HepG2 (cell line): ENCODE data around the gene FRMD8. TPM values are rescaled to one million over a fixed set of nuclear protein-coding genes. Genes with fewer than 3 reads are reported as not detected.

Experiments used
- CEBPG ChIP-seq: IDR thresholded peaks from 2 replicates; pipeline ENCODE4 v1.6.1; 2016
- CHCHD3 ChIP-seq: sonication (generic); formaldehyde crosslinking; IDR thresholded peaks from 2 replicates; pipeline ENCODE4 v1.8.0; 2022; ENCODE audit warnings: mild to moderate bottlenecking, missing genetic modification reagents, moderate library complexity
- FOXM1 ChIP-seq: sonication (generic); formaldehyde crosslinking; IDR thresholded peaks from 2 replicates; pipeline ENCODE4 v1.5.0; 2020; ENCODE audit warnings: missing genetic modification reagents
- HDAC6 ChIP-seq: fragments of 200-600 bp; sonication (generic); IDR thresholded peaks from 2 replicates; pipeline ENCODE4 v1.7.0; 2017; ENCODE audit warnings: mild to moderate bottlenecking, antibody characterized with exemption, low read length, low read depth
- HHEX ChIP-seq: IDR thresholded peaks from 2 replicates; pipeline ENCODE4 v1.6.1; 2016; ENCODE audit warnings: control low read depth
- HOXA3 ChIP-seq: sonication (generic); formaldehyde crosslinking; IDR thresholded peaks from 2 replicates; pipeline ENCODE4 v1.5.0; 2020; ENCODE audit warnings: missing genetic modification reagents
- IRX3 ChIP-seq: sonication (generic); formaldehyde crosslinking; IDR thresholded peaks from 2 replicates; pipeline ENCODE4 v1.8.1; 2023; ENCODE audit warnings: mild to moderate bottlenecking, low read depth, missing genetic modification reagents, borderline replicate concordance
- KDM1A ChIP-seq: IDR thresholded peaks from 2 replicates; pipeline ENCODE4 v1.6.1; 2016; ENCODE audit warnings: missing compliant biosample characterization
- MAFK ChIP-seq, 2 experiments: IDR thresholded peaks in 1 of 2; conservative IDR thresholded peaks in 1 of 2; 2 replicates each; pipeline ENCODE4 v1.6.1; 2011; ENCODE audit warnings: improper control_type of control experiment in 2 of 2, low read length in 2 of 2
- MED1 ChIP-seq: sonication (generic); formaldehyde crosslinking; IDR thresholded peaks from 2 replicates; pipeline ENCODE4 v1.4.0; 2020; ENCODE audit warnings: missing genetic modification reagents
- MED13 ChIP-seq: sonication (generic); formaldehyde crosslinking; IDR thresholded peaks from 2 replicates; pipeline ENCODE4 v1.5.0; 2020; ENCODE audit warnings: missing genetic modification reagents
- MED8 ChIP-seq: sonication (generic); formaldehyde crosslinking; IDR thresholded peaks from 2 replicates; pipeline ENCODE4 v1.8.1; 2023; ENCODE audit warnings: mild to moderate bottlenecking, missing genetic modification reagents; ENCODE audit not compliant: insufficient replicate concordance
- NR3C1 ChIP-seq: sonication (generic); formaldehyde crosslinking; IDR thresholded peaks from 2 replicates; pipeline ENCODE4 v1.4.0; 2020; ENCODE audit warnings: missing genetic modification reagents
- PAF1 ChIP-seq: IDR thresholded peaks from 2 replicates; pipeline ENCODE4 v1.6.1; 2016; ENCODE audit warnings: missing genetic modification reagents, missing compliant biosample characterization
- RFXAP ChIP-seq: sonication (generic); formaldehyde crosslinking; IDR thresholded peaks from 2 replicates; pipeline ENCODE4 v1.4.0; 2020; ENCODE audit warnings: missing genetic modification reagents, borderline replicate concordance
- SMYD3 ChIP-seq: sonication (generic); formaldehyde crosslinking; IDR thresholded peaks from 2 replicates; pipeline ENCODE4 v1.8.1; 2023; ENCODE audit warnings: mild to moderate bottlenecking, missing genetic modification reagents
- SRSF4 ChIP-seq: fragments of 200-400 bp; formaldehyde crosslinking; IDR thresholded peaks from one replicate; pipeline ENCODE4 v1.6.1; 2018; ENCODE audit warnings: mild to moderate bottlenecking, low read depth, low read length, moderate library complexity; ENCODE audit not compliant: poor library complexity, severe bottlenecking
- TARDBP ChIP-seq: sonication (generic); formaldehyde crosslinking; IDR thresholded peaks from 2 replicates; pipeline ENCODE4 v1.8.0; 2022; ENCODE audit warnings: mild to moderate bottlenecking, missing genetic modification reagents
- YEATS2 ChIP-seq: sonication (generic); formaldehyde crosslinking; IDR thresholded peaks from 2 replicates; pipeline ENCODE4 v1.4.0; 2020; ENCODE audit warnings: missing genetic modification reagents, borderline replicate concordance
- ZBTB1 ChIP-seq: sonication (generic); formaldehyde crosslinking; IDR thresholded peaks from 2 replicates; pipeline ENCODE4 v1.4.0; 2020; ENCODE audit warnings: missing genetic modification reagents, borderline replicate concordance
- ZBTB21 ChIP-seq: sonication (generic); formaldehyde crosslinking; IDR thresholded peaks from 2 replicates; pipeline ENCODE4 v1.4.0; 2020; ENCODE audit warnings: missing genetic modification reagents
- ZBTB7A ChIP-seq: sonication (generic); formaldehyde crosslinking; IDR thresholded peaks from 2 replicates; pipeline ENCODE4 v1.8.0; 2022; ENCODE audit warnings: mild to moderate bottlenecking, missing genetic modification reagents
- ZNF354B ChIP-seq: sonication (generic); formaldehyde crosslinking; IDR thresholded peaks from 2 replicates; pipeline ENCODE4 v1.8.0; 2022; ENCODE audit warnings: mild to moderate bottlenecking, missing genetic modification reagents
- ZNF468 ChIP-seq: sonication (generic); formaldehyde crosslinking; IDR thresholded peaks from 2 replicates; pipeline ENCODE4 v1.8.0; 2022; ENCODE audit warnings: mild to moderate bottlenecking, moderate library complexity, missing genetic modification reagents
- polyA plus RNA-seq, 8 experiments: library from polyadenylated mRNA; depleted of rRNA in 3 of 8; stranded (reverse) in 7 of 8; unstranded in 1 of 8; fragments of >200 nt; fragmentation: Illumina TruSeq in 4 of 8; extraction: Trizol in 4 of 8; gene quantifications; 2 replicates each; pipeline versions ENCODE4 v1.2.1 to v1.2.3, GENCODE V29; 2011 to 2016; ENCODE audit warnings: low read depth in 4 of 8, missing spikeins in 1 of 8, mixed read lengths in 1 of 8; ENCODE audit not compliant: insufficient read depth in 1 of 8
- total RNA-seq, 5 experiments: library from RNA; depleted of rRNA; stranded (reverse); fragments of >200 nt; fragmentation: Illumina TruSeq; extraction: Trizol; gene quantifications; 2 replicates each; pipeline ENCODE4 v1.2.3, GENCODE V29; 2016; ENCODE audit warnings: low read depth in 1 of 5
- TF ChIP-seq, protein P1 (sequence below): sonication (generic); formaldehyde crosslinking; IDR thresholded peaks from 2 replicates; pipeline ENCODE4 v1.5.0; 2020; ENCODE audit warnings: missing genetic modification reagents
- TF ChIP-seq, protein P2 (sequence below): sonication (generic); formaldehyde crosslinking; IDR thresholded peaks from 2 replicates; pipeline ENCODE4 v1.5.1; 2020; ENCODE audit warnings: missing genetic modification reagents, mild to moderate bottlenecking, borderline replicate concordance
- TF ChIP-seq, protein P3 (sequence below): sonication (generic); formaldehyde crosslinking; IDR thresholded peaks from 2 replicates; pipeline ENCODE4 v1.4.0; 2020; ENCODE audit warnings: missing genetic modification reagents

The FRMD8 gene
- total and polyA plus RNA-seq, 2 of the 13 experiments (the other 11 are each of a cell fraction or from before 2014, with no cell fraction given): 5.8 to 20.6 TPM

DNA sequence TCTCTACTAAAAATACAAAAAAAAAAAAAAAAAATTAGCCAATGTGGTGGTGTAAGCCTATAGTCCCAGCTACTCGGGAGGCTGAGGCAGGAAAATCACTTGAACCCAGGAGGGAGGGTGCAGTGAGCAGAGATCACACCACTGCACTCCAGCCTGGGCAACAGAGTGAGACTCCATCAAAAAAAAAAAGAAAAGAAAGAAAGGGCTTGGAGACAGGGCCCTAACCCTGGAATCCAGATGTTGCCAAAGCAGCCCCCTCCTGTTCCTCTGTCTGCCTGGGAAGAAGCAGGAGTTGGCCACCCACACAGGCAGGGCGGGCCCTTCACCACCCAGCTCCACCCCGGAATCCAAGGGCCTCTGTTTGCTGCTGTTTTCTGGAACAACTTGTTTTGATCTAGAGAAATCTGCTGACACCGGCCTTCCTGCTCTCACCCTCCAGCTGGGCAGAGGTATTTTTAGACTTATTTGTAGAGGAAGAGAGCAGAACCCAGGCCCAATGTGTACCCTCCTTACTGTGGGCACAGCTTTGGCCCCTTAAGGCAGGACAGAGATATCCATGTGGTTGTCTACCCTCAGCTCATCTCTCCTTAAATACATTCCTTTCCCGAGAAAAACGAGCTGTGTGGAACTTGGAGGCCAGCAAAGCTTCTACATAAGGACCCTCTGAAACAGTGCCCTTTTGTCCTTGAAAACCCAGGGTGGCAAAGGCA, 33.5 kb downstream of the FRMD8 start (continued):
- TF ChIP-seq MAFK (conservative IDR thresholded peaks at IDR 0.05 in 1 of 2, IDR thresholded peaks at IDR 0.05 in 1 of 2; ENCODE audit: low read length in 2 of 2) (peak; percentile 93 to 98), NR3C1 (CRISPR knock-in tag) (no peak), CEBPG (CRISPR knock-in tag) (peak; percentile 17; the same call in 1 of the 2 replicates), MED8 (peak; percentile 58), SRSF4 (no peak), ZBTB1 (CRISPR knock-in tag) (no peak), RFXAP (no peak), MED1 (CRISPR knock-in tag) (peak; percentile 95), KDM1A (CRISPR knock-in tag) (no peak), SMYD3 (CRISPR knock-in tag) (no peak), HHEX (CRISPR knock-in tag) (no peak), CHCHD3 (CRISPR knock-in tag) (no peak), TARDBP (CRISPR knock-in tag) (peak; percentile 48; the same call in 1 of the 2 replicates), MED13 (CRISPR knock-in tag) (no peak; the same call in none of the 2 replicates), ZNF468 (no peak), ZNF354B (no peak), PAF1 (CRISPR knock-in tag) (peak; percentile 48; the same call in 1 of the 2 replicates), ZBTB7A (CRISPR knock-in tag) (no peak), HDAC6 (peak; percentile 10; the same call in 1 of the 2 replicates), FOXM1 (no peak), HOXA3 (CRISPR knock-in tag) (no peak), IRX3 (no peak), ZBTB21 (no peak), YEATS2 (CRISPR knock-in tag) (peak; percentile 33; the same call in 1 of the 2 replicates)
- TF ChIP-seq, protein P1, sequence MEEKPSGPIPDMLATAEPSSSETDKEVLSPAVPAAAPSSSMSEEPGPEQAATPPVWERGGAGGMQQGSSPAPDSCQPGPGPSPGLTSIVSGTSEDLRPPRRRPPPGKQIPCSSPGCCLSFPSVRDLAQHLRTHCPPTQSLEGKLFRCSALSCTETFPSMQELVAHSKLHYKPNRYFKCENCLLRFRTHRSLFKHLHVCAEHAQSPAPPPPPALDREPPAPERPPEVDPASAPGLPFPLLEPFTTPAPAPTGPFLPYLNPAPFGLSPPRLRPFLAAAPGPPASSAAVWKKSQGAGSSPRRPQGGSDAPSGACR: no peak; the same call in 1 of the 2 replicates
- TF ChIP-seq, protein P2, sequence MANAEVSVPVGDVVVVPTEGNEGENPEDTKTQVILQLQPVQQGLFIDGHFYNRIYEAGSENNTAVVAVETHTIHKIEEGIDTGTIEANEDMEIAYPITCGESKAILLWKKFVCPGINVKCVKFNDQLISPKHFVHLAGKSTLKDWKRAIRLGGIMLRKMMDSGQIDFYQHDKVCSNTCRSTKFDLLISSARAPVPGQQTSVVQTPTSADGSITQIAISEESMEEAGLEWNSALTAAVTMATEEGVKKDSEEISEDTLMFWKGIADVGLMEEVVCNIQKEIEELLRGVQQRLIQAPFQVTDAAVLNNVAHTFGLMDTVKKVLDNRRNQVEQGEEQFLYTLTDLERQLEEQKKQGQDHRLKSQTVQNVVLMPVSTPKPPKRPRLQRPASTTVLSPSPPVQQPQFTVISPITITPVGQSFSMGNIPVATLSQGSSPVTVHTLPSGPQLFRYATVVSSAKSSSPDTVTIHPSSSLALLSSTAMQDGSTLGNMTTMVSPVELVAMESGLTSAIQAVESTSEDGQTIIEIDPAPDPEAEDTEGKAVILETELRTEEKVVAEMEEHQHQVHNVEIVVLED: peak; percentile 13; the same call in 1 of the 2 replicates
- TF ChIP-seq, protein P3, sequence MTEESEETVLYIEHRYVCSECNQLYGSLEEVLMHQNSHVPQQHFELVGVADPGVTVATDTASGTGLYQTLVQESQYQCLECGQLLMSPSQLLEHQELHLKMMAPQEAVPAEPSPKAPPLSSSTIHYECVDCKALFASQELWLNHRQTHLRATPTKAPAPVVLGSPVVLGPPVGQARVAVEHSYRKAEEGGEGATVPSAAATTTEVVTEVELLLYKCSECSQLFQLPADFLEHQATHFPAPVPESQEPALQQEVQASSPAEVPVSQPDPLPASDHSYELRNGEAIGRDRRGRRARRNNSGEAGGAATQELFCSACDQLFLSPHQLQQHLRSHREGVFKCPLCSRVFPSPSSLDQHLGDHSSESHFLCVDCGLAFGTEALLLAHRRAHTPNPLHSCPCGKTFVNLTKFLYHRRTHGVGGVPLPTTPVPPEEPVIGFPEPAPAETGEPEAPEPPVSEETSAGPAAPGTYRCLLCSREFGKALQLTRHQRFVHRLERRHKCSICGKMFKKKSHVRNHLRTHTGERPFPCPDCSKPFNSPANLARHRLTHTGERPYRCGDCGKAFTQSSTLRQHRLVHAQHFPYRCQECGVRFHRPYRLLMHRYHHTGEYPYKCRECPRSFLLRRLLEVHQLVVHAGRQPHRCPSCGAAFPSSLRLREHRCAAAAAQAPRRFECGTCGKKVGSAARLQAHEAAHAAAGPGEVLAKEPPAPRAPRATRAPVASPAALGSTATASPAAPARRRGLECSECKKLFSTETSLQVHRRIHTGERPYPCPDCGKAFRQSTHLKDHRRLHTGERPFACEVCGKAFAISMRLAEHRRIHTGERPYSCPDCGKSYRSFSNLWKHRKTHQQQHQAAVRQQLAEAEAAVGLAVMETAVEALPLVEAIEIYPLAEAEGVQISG (CRISPR knock-in tag): peak; percentile 36; the same call in 1 of the 2 replicates
